Memory B cell (primary cell): ENCODE results near the gene GFOD1.
"Not testable (repeated sequence)": the region's sequence is repeated elsewhere in the genome, so short reads cannot be mapped to it uniquely, and the experiment has no call there.

Experiments used
- ATAC-seq: fragments of 150-1000 bp; cut with Tn5 transposase; 2 replicates; pipeline ENCODE4 v1.10.0; 2021; ENCODE audit warnings: low read depth, mild to moderate bottlenecking, moderate library complexity
- DNase-seq, 2 donors: peaks; one replicate each; pipeline ENCODE4 v3.0.0; 2022; ENCODE audit warnings: low spot score in 2 of 2
- H3K27ac Mint-ChIP-seq: one replicate; pipeline ENCODE4 v1.8.0; 2022; ENCODE audit warnings: mild to moderate bottlenecking, moderate library complexity, mixed read lengths
- H3K27me3 Mint-ChIP-seq: one replicate; pipeline ENCODE4 v1.8.0; 2022; ENCODE audit warnings: mixed read lengths
- H3K36me3 Mint-ChIP-seq: one replicate; pipeline ENCODE4 v1.8.0; 2022; ENCODE audit warnings: mild to moderate bottlenecking, mixed read lengths
- H3K4me1 Mint-ChIP-seq: one replicate; pipeline ENCODE4 v1.8.0; 2022; ENCODE audit warnings: mixed read lengths
- H3K4me3 Mint-ChIP-seq: one replicate; pipeline ENCODE4 v1.8.0; 2022; ENCODE audit warnings: mild to moderate bottlenecking, moderate library complexity, mixed read lengths
- H3K9me3 Mint-ChIP-seq: one replicate; pipeline ENCODE4 v1.8.0; 2022; ENCODE audit warnings: mixed read lengths

Gene GFOD1

GRCh38 chr6:13455552-13455966, 31.8 kb downstream of the GFOD1 start:
- DNase-seq (no peak), ATAC-seq (no peak)
- Mint-ChIP-seq H3K4me1 (peaks cover 35% of the 10 kb centered on the region), H3K27ac (peak overlapping the region; percentile 79), H3K9me3 (no peaks in the 10 kb centered on the region), H3K36me3 (peaks cover 16% of the 10 kb centered on the region), H3K27me3 (no peaks in the 10 kb centered on the region), H3K4me3 (no peak overlapping the region)

- Mint-ChIP-seq H3K36me3 (peaks cover 16% of the 10 kb centered on the region), H3K4me1 (peaks cover 33% of the 10 kb centered on the region), H3K4me3 (peak overlapping the region; percentile 54), H3K27ac (peak overlapping the region; percentile 79), H3K9me3 (no peaks in the 10 kb centered on the region), H3K27me3 (no peaks in the 10 kb centered on the region)
- ATAC-seq, result peak; percentile 77
- DNase-seq, result peak; percentile 24 to 26
Observed at GRCh38 chr6:13454286-13455221, 32.8 kb downstream of the GFOD1 start.

GRCh38 chr6:13453771-13454251, 33.6 kb downstream of the GFOD1 start:
- peak; percentile 7 for ATAC-seq
- Mint-ChIP-seq H3K27ac (peak overlapping the region; percentile 69), H3K27me3 (no peaks in the 10 kb centered on the region), H3K4me1 (peaks cover 28% of the 10 kb centered on the region), H3K9me3 (no peaks in the 10 kb centered on the region), H3K4me3 (no peak overlapping the region), H3K36me3 (peaks cover 16% of the 10 kb centered on the region)
- no peak for DNase-seq

- Mint-ChIP-seq H3K36me3 (peaks cover 16% of the 10 kb centered on the region), H3K27ac (no peak overlapping the region), H3K27me3 (no peaks in the 10 kb centered on the region), H3K9me3 (no peaks in the 10 kb centered on the region), H3K4me1 (peaks cover 30% of the 10 kb centered on the region), H3K4me3 (no peak overlapping the region)
- ATAC-seq (no peak), DNase-seq (no peak)
Observed at GRCh38 chr6:13453153-13453552, 34.2 kb downstream of the GFOD1 start.

- Mint-ChIP-seq H3K4me1 (peaks cover 36% of the 10 kb centered on the region), H3K9me3 (no peaks in the 10 kb centered on the region), H3K36me3 (peaks cover 16% of the 10 kb centered on the region), H3K27me3 (no peaks in the 10 kb centered on the region), H3K27ac (no peak overlapping the region), H3K4me3 (no peak overlapping the region)
- no peak for ATAC-seq
- no peak for DNase-seq
Observed at GRCh38 chr6:13452346-13453117, 34.9 kb downstream of the GFOD1 start.

- ATAC-seq (no peak), DNase-seq (no peak)
- H3K27ac Mint-ChIP-seq, result no peak overlapping the region
- H3K9me3 Mint-ChIP-seq, result no peaks in the 10 kb centered on the region
- peaks cover 16% of the 10 kb centered on the region for H3K36me3 Mint-ChIP-seq
- no peaks in the 10 kb centered on the region for H3K27me3 Mint-ChIP-seq
- H3K4me3 Mint-ChIP-seq, result no peak overlapping the region
- H3K4me1 Mint-ChIP-seq, result peaks cover 31% of the 10 kb centered on the region
Observed at GRCh38 chr6:13451181-13451895, 36.1 kb downstream of the GFOD1 start.

GRCh38 chr6:13450628-13451027, 36.8 kb downstream of the GFOD1 start:
- no peak overlapping the region for H3K4me3 Mint-ChIP-seq
- H3K36me3 Mint-ChIP-seq, result peaks cover 16% of the 10 kb centered on the region
- no peaks in the 10 kb centered on the region for H3K9me3 Mint-ChIP-seq
- no peak overlapping the region for H3K27ac Mint-ChIP-seq
- peaks cover 28% of the 10 kb centered on the region for H3K4me1 Mint-ChIP-seq
- ATAC-seq (no peak), DNase-seq (no peak)
- H3K27me3 Mint-ChIP-seq, result no peaks in the 10 kb centered on the region

GRCh38 chr6:13447949-13448724, 39.3 kb downstream of the GFOD1 start:
- H3K4me3 Mint-ChIP-seq, result peak overlapping the region; percentile 55
- H3K9me3 Mint-ChIP-seq, result no peaks in the 10 kb centered on the region
- H3K36me3 Mint-ChIP-seq, result peaks cover 21% of the 10 kb centered on the region
- H3K27me3 Mint-ChIP-seq, result no peaks in the 10 kb centered on the region
- no peak for DNase-seq
- peak; percentile 73 for ATAC-seq
- peak overlapping the region; percentile 46 for H3K27ac Mint-ChIP-seq
- H3K4me1 Mint-ChIP-seq, result peaks cover 16% of the 10 kb centered on the region

- DNase-seq (no peak), ATAC-seq (no peak)
- Mint-ChIP-seq H3K4me1 (peaks cover 20% of the 10 kb centered on the region), H3K9me3 (no peaks in the 10 kb centered on the region), H3K27ac (no peak overlapping the region), H3K36me3 (peaks cover 18% of the 10 kb centered on the region), H3K27me3 (no peaks in the 10 kb centered on the region), H3K4me3 (no peak overlapping the region)
Observed at GRCh38 chr6:13446381-13446780, 41.0 kb downstream of the GFOD1 start.

- H3K4me3 Mint-ChIP-seq, result no peak overlapping the region
- no peaks in the 10 kb centered on the region for H3K27me3 Mint-ChIP-seq
- H3K9me3 Mint-ChIP-seq, result no peaks in the 10 kb centered on the region
- H3K27ac Mint-ChIP-seq, result no peak overlapping the region
- peaks cover 14% of the 10 kb centered on the region for H3K36me3 Mint-ChIP-seq
- ATAC-seq (no peak), DNase-seq (no peak)
- peaks cover 20% of the 10 kb centered on the region for H3K4me1 Mint-ChIP-seq
Observed at GRCh38 chr6:13445744-13446115, 41.7 kb downstream of the GFOD1 start.

- H3K27ac Mint-ChIP-seq, result no peak overlapping the region
- H3K27me3 Mint-ChIP-seq, result no peaks in the 10 kb centered on the region
- DNase-seq, result no peak
- H3K9me3 Mint-ChIP-seq, result no peaks in the 10 kb centered on the region
- ATAC-seq, result no peak
- H3K4me1 Mint-ChIP-seq, result peaks cover 20% of the 10 kb centered on the region
- no peak overlapping the region for H3K4me3 Mint-ChIP-seq
- peaks cover 10% of the 10 kb centered on the region for H3K36me3 Mint-ChIP-seq
Observed at GRCh38 chr6:13445005-13445743, 42.2 kb downstream of the GFOD1 start.

GRCh38 chr6:13444604-13445003, 42.8 kb downstream of the GFOD1 start:
- DNase-seq (no peak), ATAC-seq (no peak)
- peaks cover 10% of the 10 kb centered on the region for H3K36me3 Mint-ChIP-seq
- H3K4me1 Mint-ChIP-seq, result peaks cover 20% of the 10 kb centered on the region
- H3K9me3 Mint-ChIP-seq, result no peaks in the 10 kb centered on the region
- no peak overlapping the region for H3K27ac Mint-ChIP-seq
- no peak overlapping the region for H3K4me3 Mint-ChIP-seq
- H3K27me3 Mint-ChIP-seq, result no peaks in the 10 kb centered on the region

- H3K36me3 Mint-ChIP-seq, ATAC-seq: not testable (repeated sequence)
Observed at GRCh38 chr6:13443978-13444377, 43.4 kb downstream of the GFOD1 start.

More at GRCh38 chr6:13443978-13444377, 43.4 kb downstream of the GFOD1 start:
- H3K27ac Mint-ChIP-seq, H3K9me3 Mint-ChIP-seq, H3K4me3 Mint-ChIP-seq, DNase-seq, H3K27me3 Mint-ChIP-seq: not testable (repeated sequence)
- peaks cover 20% of the 10 kb centered on the region for H3K4me1 Mint-ChIP-seq
